HG02943 (cell line): ENCODE measurements around the gene IFNA1.
"Not testable (repeated sequence)": the region's sequence is repeated elsewhere in the genome, so short reads cannot be mapped to it uniquely, and the experiment has no call there.

Experiments
- ATAC-seq: cut with Tn5 transposase; IDR thresholded peaks from one replicate; pipeline ENCODE4 v1.9.1; 2021; ENCODE audit warnings: mild to moderate bottlenecking, low read depth, moderate library complexity; ENCODE audit not compliant: unreplicated experiment

The IFNA1 gene

DNA sequence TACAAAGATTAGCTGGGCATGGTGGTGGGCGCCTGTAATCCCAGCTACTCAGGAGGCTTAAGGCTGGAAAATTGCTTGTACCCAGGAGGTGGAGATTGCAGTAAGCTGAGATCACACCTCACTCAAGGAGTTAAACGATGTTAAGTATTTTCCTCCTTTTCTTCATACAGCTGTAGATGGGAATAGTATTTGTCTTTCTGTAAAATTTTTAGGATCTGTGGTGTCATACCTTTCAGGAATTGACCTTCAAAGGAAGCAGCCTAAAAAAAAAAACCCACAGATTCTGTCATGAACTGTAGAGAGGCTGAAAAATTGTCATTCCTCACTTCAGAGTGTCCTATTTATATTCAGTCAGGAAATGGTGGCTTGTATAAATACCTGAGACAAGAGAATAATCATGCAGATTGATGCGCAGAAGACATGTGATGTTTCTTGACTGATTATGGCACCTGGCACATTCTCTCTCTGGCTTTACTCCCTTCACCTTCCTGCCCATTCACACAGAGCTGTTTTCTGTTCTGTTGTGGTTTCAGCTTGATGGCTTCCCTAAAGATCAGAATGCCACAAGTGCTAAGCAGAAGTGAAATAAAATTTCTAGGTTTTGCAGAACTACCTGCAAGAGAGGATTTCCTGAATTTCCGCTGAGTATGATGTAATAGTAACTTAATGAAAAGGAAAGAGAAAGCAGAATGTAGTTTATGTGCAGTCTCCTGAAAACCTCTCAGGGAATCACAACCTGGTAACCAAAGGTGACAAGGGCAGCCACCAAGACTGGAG is 3.8 kb downstream of the IFNA1 start:
- ATAC-seq, result peak; percentile 93

DNA sequence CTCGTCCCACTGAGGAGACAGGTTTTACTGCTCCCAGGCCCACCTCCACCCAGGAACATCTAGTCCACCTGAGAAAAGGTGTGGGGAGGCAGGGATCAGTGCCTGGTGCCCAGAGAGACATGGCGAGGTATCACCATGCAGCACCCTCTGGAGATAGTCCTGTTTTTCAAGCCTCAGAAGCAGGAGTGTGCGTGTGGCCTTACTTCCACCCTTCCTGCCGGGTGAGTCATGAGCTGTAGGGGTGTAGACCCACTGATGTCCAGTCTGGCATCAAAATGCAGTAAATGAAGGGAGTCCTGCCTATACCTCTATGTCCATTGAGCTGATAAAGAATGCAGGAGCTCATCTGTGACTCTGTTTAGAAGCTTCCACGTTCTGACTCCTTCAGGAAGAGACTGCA is 9.1 kb downstream of the IFNA1 start:
- not testable (repeated sequence) for ATAC-seq

DNA sequence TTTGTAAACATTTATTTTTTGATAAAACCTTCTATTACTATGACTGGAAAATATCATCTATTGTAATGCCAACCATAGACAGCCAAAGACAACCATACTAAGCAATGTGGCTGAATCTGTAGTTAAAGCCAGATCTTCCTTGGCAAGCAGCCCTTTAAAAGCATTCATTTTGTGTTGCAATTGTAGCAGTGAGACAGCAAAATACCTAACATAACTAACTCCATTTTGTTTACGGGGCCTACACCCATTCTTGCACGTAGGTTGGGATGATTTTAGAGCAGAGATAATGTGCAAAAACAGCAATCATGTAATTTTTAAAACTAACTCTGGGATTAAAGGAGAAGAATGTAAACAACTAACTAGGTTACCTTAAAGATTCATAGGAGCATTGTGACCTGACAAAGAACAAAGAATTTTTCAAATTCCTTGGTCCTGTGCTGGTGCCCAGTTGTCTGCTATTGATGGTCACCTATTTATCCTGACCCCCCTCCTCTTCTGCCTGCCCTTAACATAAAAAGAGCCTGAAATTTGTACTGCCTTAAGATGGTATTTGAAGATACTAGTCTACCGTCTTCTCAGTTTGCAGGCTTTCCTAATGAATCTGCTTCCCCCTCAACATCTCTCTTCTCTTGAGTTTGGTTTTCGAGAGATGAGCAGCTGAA is 10.6 kb downstream of the IFNA1 start:
- ATAC-seq, result no peak

DNA sequence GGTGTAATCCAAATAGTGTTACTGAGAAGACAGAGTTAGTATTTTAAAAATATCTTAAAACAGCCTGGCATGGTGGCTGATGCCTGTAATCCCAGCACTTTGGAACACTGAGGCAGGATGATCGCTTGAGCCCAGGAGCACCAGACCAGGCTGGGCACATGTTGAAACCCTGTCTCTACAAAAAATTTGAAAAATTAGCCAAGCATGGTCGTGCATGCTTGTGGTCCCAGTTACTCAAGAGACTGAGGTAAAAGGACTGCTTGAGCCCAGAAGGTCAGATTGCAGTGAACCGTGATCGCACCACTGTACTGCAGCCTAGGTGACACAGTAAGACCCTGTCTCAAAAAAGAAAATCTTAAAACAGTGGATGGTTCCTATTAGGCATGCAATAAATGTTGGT is 12.4 kb downstream of the IFNA1 start:
- ATAC-seq, result no peak

- ATAC-seq, result no peak
These were observed 13.9 kb downstream of the IFNA1 start for GRCh38 chr9:21454149-21454548.

- ATAC-seq, result peak; percentile 90
These were observed 15.1 kb downstream of the IFNA1 start for GRCh38 chr9:21455320-21455719.

GRCh38 chr9:21461377-21461776 is 21.1 kb downstream of the IFNA1 start:
- no peak for ATAC-seq

DNA sequence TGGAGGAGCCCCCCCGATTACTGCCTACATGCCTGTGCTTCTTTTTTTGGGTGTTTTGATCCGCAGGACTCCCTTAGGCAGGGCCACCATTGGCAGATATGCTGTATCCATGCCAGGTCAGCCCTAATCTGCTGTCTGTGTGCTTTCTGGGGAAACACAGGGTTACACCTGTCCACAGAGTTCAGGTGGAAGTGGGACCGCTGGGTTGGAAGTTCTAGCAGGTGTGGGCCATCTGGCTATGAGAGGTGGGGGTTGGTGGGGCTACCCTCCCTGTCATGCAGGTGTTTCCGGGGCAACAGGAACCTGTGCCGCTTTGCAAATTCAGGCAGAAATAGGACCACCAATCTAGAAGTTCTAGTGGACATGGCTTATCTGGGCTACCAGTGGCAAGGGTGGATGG is 24.9 kb downstream of the IFNA1 start:
- no peak for ATAC-seq

GRCh38 chr9:21465859-21466518 is 25.8 kb downstream of the IFNA1 start:
- no peak for ATAC-seq

DNA sequence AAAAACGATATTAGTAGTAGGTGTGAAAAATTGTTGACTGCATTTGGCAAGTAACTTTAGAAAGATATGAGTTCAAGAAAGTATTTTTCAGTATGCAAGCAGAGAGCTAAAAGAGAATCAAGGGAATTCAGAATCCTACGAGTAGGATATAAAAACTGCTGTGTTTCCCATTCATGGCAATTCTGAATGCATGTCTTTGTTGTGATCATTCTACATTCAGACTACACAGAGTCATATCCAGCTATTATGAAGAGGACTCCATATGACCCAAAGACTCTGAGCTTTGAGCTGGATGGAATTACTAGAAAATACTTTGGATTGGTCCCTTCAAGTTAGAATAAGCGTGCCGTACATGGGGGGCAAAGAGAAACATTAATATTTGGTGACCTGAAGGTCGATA is 29.9 kb downstream of the IFNA1 start:
- ATAC-seq, result no peak

DNA sequence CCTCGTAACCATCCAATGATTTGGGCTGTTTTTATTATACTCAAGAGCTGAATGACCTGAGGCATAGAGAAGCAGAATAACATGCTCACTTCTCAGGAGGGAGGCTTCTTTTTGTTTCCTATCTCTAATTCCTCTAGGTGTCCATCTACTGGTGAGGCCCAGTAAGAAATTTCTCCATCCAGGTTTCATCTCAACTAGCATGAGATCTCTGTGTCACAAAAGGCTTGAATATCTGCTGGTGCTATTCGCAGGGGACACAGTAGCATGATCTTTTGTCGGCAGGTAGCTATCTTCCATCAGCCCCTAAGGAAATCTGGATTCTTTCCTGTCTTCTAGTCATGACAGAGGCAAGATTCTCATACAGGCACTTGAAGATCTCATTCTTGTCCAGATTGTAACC is 33.0 kb downstream of the IFNA1 start:
- no peak for ATAC-seq

DNA sequence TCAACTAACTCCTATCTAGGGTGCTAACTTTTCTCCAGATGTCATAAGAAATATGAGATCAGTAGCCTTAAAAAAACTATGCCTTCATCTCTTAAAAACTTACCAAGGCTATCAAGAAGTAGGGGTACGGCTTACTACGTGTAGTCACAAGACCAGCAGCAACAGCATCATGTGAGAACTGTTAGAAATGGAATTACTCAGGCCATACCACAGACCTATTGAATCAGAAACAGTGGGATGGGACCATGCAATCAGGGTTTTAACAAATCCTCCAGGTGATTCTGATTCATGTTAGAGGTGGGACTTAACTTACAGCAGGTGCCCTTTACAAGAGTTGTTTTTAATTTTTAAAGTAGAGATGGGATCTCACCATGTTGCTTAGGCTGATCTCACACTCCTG is 37.2 kb downstream of the IFNA1 start:
- no peak for ATAC-seq

DNA sequence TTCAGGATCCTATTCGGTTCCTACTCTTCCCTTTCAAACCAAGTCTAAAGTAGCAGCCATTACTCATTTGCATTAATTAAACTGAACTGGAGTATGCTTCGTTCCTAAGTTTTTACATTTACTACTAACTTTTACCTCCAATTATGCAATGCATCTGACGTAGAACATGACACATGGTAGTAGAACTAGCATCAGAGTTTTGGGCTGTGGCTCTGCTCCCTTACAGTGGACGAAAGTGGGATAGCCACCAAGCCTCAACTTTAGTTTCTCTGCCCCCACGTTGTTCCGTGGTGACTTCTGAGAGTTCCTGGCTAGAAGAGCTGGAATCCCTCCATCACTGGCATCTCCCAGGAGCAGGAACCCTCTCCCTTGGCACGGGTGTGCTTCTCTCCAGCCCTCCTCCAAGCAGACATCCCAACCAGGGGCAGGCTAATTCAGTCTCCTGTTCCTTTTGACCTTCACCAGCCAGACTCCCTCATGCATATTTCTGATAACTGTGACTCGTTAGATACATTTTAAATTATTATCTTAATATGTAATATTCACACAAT is 39.0 kb downstream of the IFNA1 start:
- ATAC-seq, result no peak

DNA sequence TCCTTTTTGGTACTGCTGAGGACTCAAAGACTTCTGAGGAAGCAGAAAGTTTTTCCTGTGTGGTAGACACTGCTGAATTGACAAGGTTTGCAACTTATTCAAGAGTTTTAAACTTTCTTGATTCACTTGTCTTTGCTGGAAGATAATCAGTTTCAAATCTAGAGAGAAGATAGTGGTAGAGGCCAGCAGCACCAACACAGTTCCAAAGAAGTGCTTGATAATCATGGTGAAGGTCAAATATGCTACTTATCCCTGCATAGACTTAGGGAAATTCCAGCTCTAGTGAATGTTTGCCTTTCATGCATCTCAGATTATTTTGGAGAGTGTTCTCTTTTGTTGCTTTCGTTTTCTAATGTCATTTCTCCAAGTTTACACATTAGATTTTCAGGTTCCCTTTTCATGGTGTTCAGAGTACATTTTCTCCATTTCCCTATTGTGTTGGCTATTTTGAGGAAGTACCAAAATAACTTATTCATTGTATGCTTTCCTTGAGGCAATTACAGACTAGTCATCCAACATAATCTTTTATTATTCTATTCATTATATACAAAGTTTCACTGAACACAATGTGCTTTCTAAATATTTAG is 41.3 kb downstream of the IFNA1 start:
- ATAC-seq, result no peak

GRCh38 chr9:21482213-21482612 is 42.0 kb downstream of the IFNA1 start, which contains the start of gene IFNE:
Gene IFNE (minus strand): TSS chr9:21482313. CDS start chr9:21481694, 619 bp downstream.
- ATAC-seq, result no peak
